Raji (cell line): ENCODE data around the gene RNF149.

Experiments
- POLR2A ChIP-seq: IDR thresholded peaks from 2 replicates; pipeline ENCODE4 v1.6.1; 2011; ENCODE audit warnings: low read depth, low read length, control low read depth; ENCODE audit not compliant: insufficient read depth

Gene RNF149

GRCh38 chr2:101274142-101274541 is 34.4 kb downstream of the RNF149 start:
- TF ChIP-seq POLR2A: no peak

GRCh38 chr2:101273056-101273455 is 35.4 kb downstream of the RNF149 start:
- no peak for TF ChIP-seq POLR2A

GRCh38 chr2:101272045-101272784 is 36.3 kb downstream of the RNF149 start:
- no peak for TF ChIP-seq POLR2A

GRCh38 chr2:101270700-101271259 is 37.7 kb downstream of the RNF149 start:
- no peak for TF ChIP-seq POLR2A

- TF ChIP-seq POLR2A: no peak
Observed at GRCh38 chr2:101267671-101268656, 40.5 kb downstream of the RNF149 start.

- TF ChIP-seq POLR2A: no peak
Observed at GRCh38 chr2:101265893-101266499, 42.5 kb downstream of the RNF149 start.

- TF ChIP-seq POLR2A: no peak
Observed at GRCh38 chr2:101264360-101264939, 44.1 kb downstream of the RNF149 start.

GRCh38 chr2:101263377-101263800 is 45.1 kb downstream of the RNF149 start:
- no peak for TF ChIP-seq POLR2A

GRCh38 chr2:101262142-101262541 is 46.4 kb downstream of the RNF149 start:
- TF ChIP-seq POLR2A: no peak

GRCh38 chr2:101258804-101259203 is 49.7 kb downstream of the RNF149 start:
- TF ChIP-seq POLR2A: no peak

- no peak for TF ChIP-seq POLR2A
Observed at GRCh38 chr2:101256316-101256715, 52.2 kb downstream of the RNF149 start.

GRCh38 chr2:101255501-101255900 is 53.0 kb downstream of the RNF149 start:
- TF ChIP-seq POLR2A: no peak

- no peak for TF ChIP-seq POLR2A
Observed at GRCh38 chr2:101253703-101254450, 54.6 kb downstream of the RNF149 start.
